Mammary microvascular endothelial cell (primary cell): ENCODE results near the gene LINS1. TPM values are rescaled to one million over a fixed set of nuclear protein-coding genes. Genes with fewer than 3 reads are reported as not detected.

Experiments
- total RNA-seq: library from RNA; depleted of rRNA; stranded (reverse); fragments of >200 nt; gene quantifications from 2 replicates; pipeline ENCODE4 v1.2.3, GENCODE V29; 2015

LINS1 gene
- 10.4 and 11.8 TPM in 2 replicates for total RNA-seq

GRCh38 chr15:100602064-100602822, at the start of gene LINS1, which contains the start of gene ASB7:
LINS1 (minus strand) TSS chr15:100602184; CDS start chr15:100580842, 21,342 bp downstream.
ASB7 (plus strand) TSS chr15:100602589; CDS start chr15:100612217, 9,628 bp downstream.

GRCh38 chr15:100528833-100529428, 73.1 kb downstream of the LINS1 start, which contains the start of gene CERS3:
CERS3 (minus strand) TSS chr15:100528950; CDS start chr15:100501849, 27,101 bp downstream.

Other genes starting within 250 kb of the LINS1 start
- not detected in 2 replicates for gene CERS3, start 73.2 kb downstream of the LINS1 start, total RNA-seq
- gene ASB7, start 405 bp upstream of the LINS1 start, total RNA-seq: 7.3 and 8.7 TPM in 2 replicates